Psoas muscle (tissue), 8 donors: ENCODE results near the gene ST3GAL6. TPM values are rescaled to one million over a fixed set of nuclear protein-coding genes. Genes with fewer than 3 reads are reported as not detected.

Source experiments
- ATAC-seq, 4 donors: fragments of 200-7000 bp; cut with Tn5 transposase; one replicate each; pipeline ENCODE4 v1.9.1; 2020; ENCODE audit warnings: moderate library complexity in 3 of 4, mild to moderate bottlenecking in 2 of 4
- DNase-seq, 2 donors: peaks; one replicate each; pipeline ENCODE4 v3.0.0-alpha.2; 2020
- H3K27ac ChIP-seq: fragments of 200-600 bp; one replicate; pipeline ENCODE4 v1.8.0; 2022
- H3K27me3 ChIP-seq, 3 donors: fragments of 200-600 bp in 1 of 3; one replicate each; pipeline versions ENCODE4 v1.6.1 to v1.8.0; 2013 to 2022; ENCODE audit warnings: low read length in 2 of 3, mild to moderate bottlenecking in 2 of 3, moderate library complexity in 1 of 3; ENCODE audit not compliant: insufficient read depth in 3 of 3
- H3K36me3 ChIP-seq, 2 donors: fragments of 200-600 bp in 1 of 2; one replicate each; pipeline versions ENCODE4 v1.6.1 to v1.8.0; 2013 to 2022; ENCODE audit warnings: low read depth in 1 of 2, mild to moderate bottlenecking in 1 of 2, moderate library complexity in 1 of 2; ENCODE audit not compliant: insufficient read depth in 1 of 2
- H3K4me1 ChIP-seq: fragments of 200-600 bp; one replicate; pipeline ENCODE4 v1.8.0; 2022
- H3K4me3 ChIP-seq: fragments of 200-600 bp; one replicate; pipeline ENCODE4 v1.8.0; 2022; ENCODE audit warnings: mild to moderate bottlenecking
- H3K9me3 ChIP-seq: fragments of 200-600 bp; one replicate; pipeline ENCODE4 v1.8.0; 2022
- CTCF ChIP-seq: fragments of 200-600 bp; IDR thresholded peaks from one replicate; pipeline ENCODE4 v1.8.0; 2022; ENCODE audit warnings: antibody characterized with exemption
- WGBS, 3 donors: extraction: QIAGEN DNeasy Blood & Tissue Kit; methylation state at CpG; one replicate each; pipeline versions ENCODE4 v1.1.6 to v1.1.7; 2013; 5-methylcytosine and 5-hydroxymethylcytosine counted together
- intact Hi-C, 2 donors: fragments of 100-400 bp; cut with DNase I; formaldehyde crosslinking; loops; one replicate each; pipeline versions ENCODE4 v1.11.0 to v1.14.2; 2022
- polyA plus RNA-seq, 3 donors: library from polyadenylated mRNA; stranded (reverse); fragments of 200-250 nt; gene quantifications; one replicate each; pipeline ENCODE4 v1.2.3, GENCODE V29; 2013
- total RNA-seq, 4 donors: library from RNA; stranded (reverse); fragmentation: NEBNext Ultra II Directional in 2 of 4; extraction: Animal tissue kit (Norgen Biotek cat#: 25700) in 2 of 4; gene quantifications; one replicate each; pipeline versions ENCODE4 v1.2.1 to v1.2.4, GENCODE V29; 2021 to 2023
- donor health status: healthy with polysubstance abuse.
- donor health status: DM: no; HTN: no; CAD: no; lungs with moderate emphysema.
- donor health status: Bipolar disorder and iron deficiency.
- donor health status: healthy.
- donor health status: DM: yes; HTN: yes; CAD: no.
- donor health status: DM: no; HTN: no; CAD: no.
- donor health status: DM: no; HTN: no; CAD: no.
- donor health status: DM: yes; HTN: yes; CAD: no.

The ST3GAL6 gene
- total and polyA plus RNA-seq, 7 donors = 7.6 to 22.9 (median 9.4) TPM

DNA sequence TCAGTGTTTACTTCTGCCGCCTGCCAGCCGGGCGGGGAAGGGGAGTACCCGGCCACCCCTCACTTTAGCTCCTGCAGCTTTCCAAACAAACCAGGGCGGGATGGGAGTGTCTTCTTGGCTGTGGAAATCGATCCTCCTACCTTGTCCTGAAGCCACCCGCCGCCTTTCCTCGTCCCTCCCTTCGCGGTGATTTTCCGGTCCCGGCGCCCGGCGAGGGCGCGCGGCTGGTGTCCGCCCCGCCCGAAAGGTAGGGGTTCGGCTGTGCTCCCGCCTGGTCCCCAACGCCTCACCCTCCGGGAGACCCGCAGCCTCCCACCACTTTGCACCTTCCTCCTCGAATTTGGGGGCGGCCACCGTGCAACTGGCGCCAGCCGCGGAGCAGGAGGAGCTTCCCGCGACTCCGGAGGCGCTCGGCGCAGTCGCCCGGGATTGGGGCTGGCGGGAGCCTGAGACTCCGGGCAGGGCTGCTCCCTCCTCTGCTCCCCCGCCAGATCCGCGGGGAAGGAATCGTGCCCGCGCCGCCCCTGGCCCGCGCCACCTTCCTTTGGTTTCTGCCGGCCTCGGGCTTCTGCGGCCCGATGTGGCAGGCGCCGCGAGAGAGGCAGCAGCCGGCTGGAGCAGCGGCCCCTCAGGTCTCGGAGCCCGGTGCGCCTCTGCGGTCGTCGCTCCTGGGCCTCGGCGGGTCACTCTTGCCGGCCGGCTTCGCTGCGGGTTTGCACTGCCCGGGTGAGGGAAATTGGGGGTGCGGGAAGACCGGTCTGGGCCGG, 30.7 kb upstream of the ST3GAL6 start:
- TF ChIP-seq CTCF = no peak
- 0 to 1% (median 0%) methylated on average over 50 to 77 of the region's 77 CpGs for WGBS, 3 donors
- Histone ChIP-seq H3K27me3 (no peaks in the 10 kb centered on the region), H3K4me3 (peak overlapping the region; percentile 93), H3K9me3 (no peaks in the 10 kb centered on the region), H3K36me3 (no peaks in the 10 kb centered on the region), H3K4me1 (peaks cover 9% of the 10 kb centered on the region), H3K27ac (peak overlapping the region; percentile 86)
- DNase-seq (peak; percentile 46 to 68), ATAC-seq (peak; percentile 71 to 84 (median 79))
- intact Hi-C loops = loop anchor here (5.0 to 10.0 kb wide), 4 partner anchors 40 to 65 kb away; no protein-coding TSS in a partner anchor

DNA sequence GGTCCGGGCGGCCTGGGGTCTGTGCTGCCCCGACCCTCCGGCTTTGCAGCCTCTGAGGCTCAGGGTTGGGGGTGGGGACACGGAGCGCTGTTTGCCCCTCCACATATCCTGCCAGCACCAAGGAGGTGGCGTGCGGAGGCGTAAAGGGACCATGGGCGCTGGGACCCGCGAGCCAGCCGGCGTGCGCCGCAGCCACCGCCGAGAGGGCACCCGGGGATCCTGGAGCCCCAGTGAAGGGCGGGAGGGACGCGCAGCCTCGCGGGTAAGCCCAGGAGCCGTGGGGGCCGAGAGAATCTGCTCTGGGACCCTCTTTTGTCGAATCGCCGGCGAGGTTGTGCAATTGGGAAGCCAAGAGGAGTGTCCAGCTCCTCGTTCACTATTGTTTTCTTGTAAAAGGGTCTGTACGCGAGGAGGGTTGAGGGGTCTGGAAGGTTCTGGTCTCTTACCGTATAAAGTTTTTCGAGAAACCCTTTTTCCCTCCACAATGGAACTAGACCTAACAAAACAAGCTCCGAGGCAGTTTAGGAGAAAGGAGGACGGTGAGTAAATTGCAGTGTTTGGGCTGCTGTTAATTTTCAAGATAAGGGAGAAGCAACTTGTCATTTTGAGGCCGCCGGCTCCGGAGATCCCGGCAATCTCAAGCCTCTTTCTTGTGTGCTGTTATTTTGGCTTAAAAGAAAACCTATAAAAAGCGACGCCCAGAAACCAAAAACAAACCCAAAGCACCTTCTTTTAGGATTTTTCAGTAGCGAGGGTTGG, 29.9 kb upstream of the ST3GAL6 start:
- H3K4me3 ChIP-seq = peak overlapping the region; percentile 93
- no peak for TF ChIP-seq CTCF
- 0 to 1% (median 1%) methylated on average over 43 to 44 of the region's 44 CpGs for WGBS, 3 donors
- peak; percentile 64 to 83 (median 69) for ATAC-seq
- no peaks in the 10 kb centered on the region for H3K36me3 ChIP-seq
- H3K9me3 ChIP-seq = no peaks in the 10 kb centered on the region
- peaks cover 9% of the 10 kb centered on the region for H3K4me1 ChIP-seq
- H3K27ac ChIP-seq = peak overlapping the region; percentile 86
- DNase-seq = peak; percentile 32 to 62
- intact Hi-C loops = loop anchor here (5.0 to 10.0 kb wide), 4 partner anchors 39 to 64 kb away; no protein-coding TSS in a partner anchor
- H3K27me3 ChIP-seq = no peaks in the 10 kb centered on the region

- intact Hi-C loops = loop anchor here (5.0 to 10.0 kb wide), 4 partner anchors 38 to 63 kb away; no protein-coding TSS in a partner anchor
- H3K27ac ChIP-seq = peak overlapping the region; percentile 86
- 9 to 20% (median 20%) methylated on average over 15 of the region's 15 CpGs for WGBS, 3 donors
- H3K4me1 ChIP-seq = peaks cover 9% of the 10 kb centered on the region
- H3K4me3 ChIP-seq = peak overlapping the region; percentile 93
- no peaks in the 10 kb centered on the region for H3K36me3 ChIP-seq
- ATAC-seq (peak; percentile 8 to 45 (median 40)), DNase-seq (no peak)
- no peaks in the 10 kb centered on the region for H3K27me3 ChIP-seq
- no peaks in the 10 kb centered on the region for H3K9me3 ChIP-seq
- no peak for TF ChIP-seq CTCF
Observed at GRCh38 chr3:98733812-98734281, 29.3 kb upstream of the ST3GAL6 start.

GRCh38 chr3:98734306-98734705, 28.8 kb upstream of the ST3GAL6 start:
- ATAC-seq (no peak), DNase-seq (no peak)
- Histone ChIP-seq H3K36me3 (no peaks in the 10 kb centered on the region), H3K4me3 (peak overlapping the region; percentile 93), H3K27me3 (no peaks in the 10 kb centered on the region), H3K4me1 (peaks cover 9% of the 10 kb centered on the region), H3K27ac (no peak overlapping the region), H3K9me3 (no peaks in the 10 kb centered on the region)
- intact Hi-C loops = loop anchor here (5.0 to 10.0 kb wide), 4 partner anchors 38 to 63 kb away; no protein-coding TSS in a partner anchor
- 57 to 75% (median 63%) methylated on average over 4 of the region's 4 CpGs for WGBS, 3 donors
- TF ChIP-seq CTCF = no peak
